K562 (cell line): Measurements from ENCODE around the gene UQCRH. TPM values are rescaled to one million over a fixed set of nuclear protein-coding genes. Genes with fewer than 3 reads are reported as not detected.

ENCODE experiments used
- ASH1L ChIP-seq: fragments of 450-650 bp; IDR thresholded peaks from 2 replicates; pipeline ENCODE4 v1.6.1; 2018; ENCODE audit warnings: borderline replicate concordance, mild to moderate bottlenecking, low read depth; ENCODE audit not compliant: partially characterized antibody
- CCNT2 ChIP-seq: IDR thresholded peaks from 2 replicates; pipeline ENCODE4 v1.6.1; 2011; ENCODE audit warnings: borderline replicate concordance, low read depth, mild to moderate bottlenecking, moderate library complexity, mixed read lengths, low read length; ENCODE audit not compliant: insufficient read length; ENCODE audit errors: extremely low read depth
- CHD7 ChIP-seq: fragments of 200-600 bp; sonication (generic); IDR thresholded peaks from one replicate; pipeline ENCODE4 v1.6.1; 2012; ENCODE audit warnings: mild to moderate bottlenecking, low read depth, low read length, inconsistent platforms
- DLX4 ChIP-seq: fragments of 250-450 bp; sonication (Bioruptor Pico); IDR thresholded peaks from 2 replicates; pipeline ENCODE4 v1.6.1; 2021; ENCODE audit warnings: mild to moderate bottlenecking
- NBN ChIP-seq: fragments of 450-650 bp; IDR thresholded peaks from 2 replicates; pipeline ENCODE4 v1.6.1; 2016; ENCODE audit warnings: low read depth, mild to moderate bottlenecking
- NCOA2 ChIP-seq, 2 experiments: fragments of 450-650 bp; IDR thresholded peaks; 2 replicates each; pipeline ENCODE4 v1.6.1; 2018; ENCODE audit warnings: mild to moderate bottlenecking in 2 of 2, moderate library complexity in 1 of 2; ENCODE audit not compliant: partially characterized antibody in 2 of 2
- RBM25 ChIP-seq: fragments of 200-400 bp; formaldehyde crosslinking; IDR thresholded peaks from 2 replicates; pipeline ENCODE4 v1.6.1; 2018; ENCODE audit warnings: low read length, low read depth, moderate library complexity; ENCODE audit not compliant: severe bottlenecking
- U2AF1 ChIP-seq: fragments of 200-400 bp; formaldehyde crosslinking; optimal IDR thresholded peaks from 2 replicates; pipeline ENCODE3; 2017; ENCODE audit warnings: mild to moderate bottlenecking, low read depth, low read length, moderate library complexity
- ZFP91 ChIP-seq: sonication (generic); formaldehyde crosslinking; IDR thresholded peaks from 2 replicates; pipeline ENCODE4 v1.8.0; 2022; ENCODE audit warnings: mild to moderate bottlenecking, missing genetic modification reagents
- polyA plus RNA-seq, 8 experiments: library from polyadenylated mRNA; depleted of rRNA in 4 of 8; stranded (reverse) in 5 of 8; unstranded in 3 of 8; fragments of >200 nt; fragmentation: Nextera tagmentation in 2 of 8; fragmentation: Illumina TruSeq in 1 of 8; extraction: Ambion mirVana in 2 of 8; extraction: Trizol in 1 of 8; gene quantifications; 2 replicates each; pipeline versions ENCODE4 v1.2.1 to v1.2.3, GENCODE V29; 2011 to 2014; ENCODE audit warnings: inconsistent platforms in 1 of 8, missing spikeins in 1 of 8
- total RNA-seq, 7 experiments: library from RNA; depleted of rRNA in 6 of 7; stranded (reverse); fragments of >200 nt in 6 of 7; fragmentation: Illumina TruSeq in 2 of 7; extraction: Trizol in 2 of 7; gene quantifications; 2 replicates each; pipeline versions ENCODE4 v1.2.1 to v1.2.3, GENCODE V29; 2011 to 2021; ENCODE audit warnings: low replicate concordance in 1 of 7

Gene UQCRH
- total and polyA plus RNA-seq, 9 of the 15 experiments (the other 6 are each of a cell fraction or from before 2014, with no cell fraction given), result 1,267 to 5,184 (median 2,410) TPM

- TF ChIP-seq U2AF1 (no peak), NBN (no peak), ASH1L (no peak), ZFP91 (CRISPR knock-in tag) (no peak), CHD7 (no peak), RBM25 (no peak), DLX4 (CRISPR knock-in tag) (no peak), NCOA2 (IDR thresholded peaks at IDR 0.05; ENCODE audit: partially characterized antibody in 2 of 2) (no peak), CCNT2 (no peak)
These were observed 859 bp upstream of the UQCRH start (continued) for GRCh38 chr1:46302641-46303037.
